BLaER1 (cell line): ENCODE measurements around the gene COX7B.
"Not testable (repeated sequence)": the region's sequence is repeated elsewhere in the genome, so short reads cannot be mapped to it uniquely, and the experiment has no call there.

Experiments used
- H3K27ac ChIP-seq: shearing (Covaris generic); formaldehyde crosslinking; 2 replicates; pipeline ENCODE4 v1.8.1; 2022
- H3K27me3 ChIP-seq: shearing (Covaris generic); formaldehyde crosslinking; 2 replicates; pipeline ENCODE4 v1.8.1; 2022
- H3K36me3 ChIP-seq: shearing (Covaris generic); formaldehyde crosslinking; 2 replicates; pipeline ENCODE4 v1.8.1; 2022
- H3K4me1 ChIP-seq: shearing (Covaris generic); formaldehyde crosslinking; 2 replicates; pipeline ENCODE4 v1.8.1; 2022
- H3K4me2 ChIP-seq: shearing (Covaris generic); formaldehyde crosslinking; 2 replicates; pipeline ENCODE4 v1.8.1; 2022
- H3K4me3 ChIP-seq: shearing (Covaris generic); formaldehyde crosslinking; 2 replicates; pipeline ENCODE4 v1.8.1; 2022
- H3K9ac ChIP-seq: shearing (Covaris generic); formaldehyde crosslinking; 2 replicates; pipeline ENCODE4 v1.8.1; 2022
- H3K9me3 ChIP-seq: shearing (Covaris generic); formaldehyde crosslinking; 2 replicates; pipeline ENCODE4 v1.8.1; 2022
- H4K20me1 ChIP-seq: shearing (Covaris generic); formaldehyde crosslinking; 2 replicates; pipeline ENCODE4 v1.8.1; 2022
- Cebpa-rat ChIP-seq: shearing (Covaris generic); IDR thresholded peaks from 2 replicates; pipeline ENCODE4 v1.8.1; 2022

The COX7B gene

DNA sequence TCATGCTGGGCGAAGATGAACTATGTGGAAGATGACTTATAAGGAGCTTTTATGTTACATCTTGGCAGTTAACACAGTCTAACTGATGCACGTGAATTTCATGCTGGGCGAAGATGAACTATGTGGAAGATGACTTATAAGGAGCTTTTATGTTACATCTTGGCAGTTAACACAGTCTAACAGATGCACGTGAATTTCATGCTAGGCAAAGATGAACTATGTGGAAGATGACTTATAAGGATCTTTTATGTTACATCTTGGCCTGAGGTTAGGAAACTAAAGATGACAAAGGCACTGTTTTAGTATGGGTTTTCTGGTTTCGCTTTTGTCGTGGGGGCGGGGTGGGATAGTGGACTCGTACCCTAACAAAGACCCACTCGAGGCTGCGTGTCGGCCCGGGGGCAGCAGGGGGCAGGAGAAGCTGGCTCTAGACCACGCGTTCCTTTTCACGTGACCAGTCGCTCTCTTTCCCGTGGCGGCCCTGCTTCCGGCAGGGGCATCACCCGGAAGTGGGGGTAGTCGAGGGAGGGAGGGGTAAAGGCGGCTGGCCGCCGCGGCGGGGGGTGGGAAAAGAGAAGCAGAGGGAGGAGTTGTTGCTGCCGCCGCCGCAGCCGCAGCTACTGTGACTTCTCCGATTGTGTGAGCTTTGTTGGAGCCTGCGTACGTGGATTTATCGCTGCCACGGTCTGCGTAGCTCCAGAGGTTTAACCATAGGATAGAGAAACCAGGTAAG lies 11.0 kb downstream of the COX7B start, which contains the start of gene ATP7A:
Gene ATP7A (plus strand): TSS at position 586 of the 733 bp plus-strand sequence. CDS start 60,949 bp downstream, outside the sequence.
- peak within 1 kb of the TSS; percentile 77 for H3K4me2 ChIP-seq
- peaks cover 7% of the 10 kb centered on the region; the same call in 1 of the 2 replicates for H3K36me3 ChIP-seq
- H3K27ac ChIP-seq, result peak within 1 kb of the TSS; percentile 76
- H3K4me1 ChIP-seq, result peaks cover 12% of the 10 kb centered on the region
- no peaks in the 10 kb centered on the region for H4K20me1 ChIP-seq
- peak within 1 kb of the TSS; percentile 80 for H3K9ac ChIP-seq
- H3K4me3 ChIP-seq, result peak within 1 kb of the TSS; percentile 68
- no peak for TF ChIP-seq Cebpa-rat
- peaks cover 48% of the 10 kb centered on the region; the same call in 1 of the 2 replicates for H3K27me3 ChIP-seq
- H3K9me3 ChIP-seq, result no peaks in the 10 kb centered on the region

DNA sequence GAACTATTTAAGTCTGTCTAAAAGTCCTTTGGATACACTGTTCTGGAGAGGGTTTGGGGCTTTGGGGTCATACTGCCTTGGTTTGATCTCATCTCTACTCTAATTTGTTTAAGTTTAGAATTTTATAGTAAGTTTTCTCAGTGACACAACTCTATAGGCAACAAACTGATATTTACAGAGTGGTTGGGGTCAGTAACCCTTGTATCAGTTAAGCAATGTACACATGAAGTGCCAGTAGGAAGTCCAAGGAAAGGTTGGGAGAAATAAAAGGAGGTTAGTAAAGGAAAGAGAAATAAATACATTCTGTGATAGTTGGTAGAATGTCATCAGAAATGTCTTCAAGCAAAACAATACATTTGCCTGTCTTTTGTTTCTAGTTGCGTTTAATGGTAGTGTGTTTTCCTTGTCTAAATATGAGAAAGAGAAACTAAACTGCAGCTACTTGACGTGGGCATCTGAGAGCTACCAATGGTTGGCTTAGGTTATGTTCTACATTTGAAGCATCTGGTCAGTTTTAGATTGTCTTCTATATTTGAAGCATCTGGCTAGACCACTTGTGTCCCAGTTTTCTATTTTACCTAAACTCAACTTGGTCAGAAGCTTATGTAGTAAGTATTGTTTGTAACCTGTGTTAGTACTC lies 18.1 kb downstream of the COX7B start:
- H3K4me2 ChIP-seq, result no peak overlapping the region
- no peak overlapping the region for H3K4me3 ChIP-seq
- H3K9me3 ChIP-seq, result peaks cover 7% of the 10 kb centered on the region; the same call in 1 of the 2 replicates
- H3K27ac ChIP-seq, result no peak overlapping the region
- peaks cover 9% of the 10 kb centered on the region for H3K4me1 ChIP-seq
- H3K27me3 ChIP-seq, result peaks cover 52% of the 10 kb centered on the region
- no peak overlapping the region for H3K9ac ChIP-seq
- peaks cover 6% of the 10 kb centered on the region; the same call in 1 of the 2 replicates for H4K20me1 ChIP-seq
- TF ChIP-seq Cebpa-rat, result no peak
- no peaks in the 10 kb centered on the region for H3K36me3 ChIP-seq

DNA sequence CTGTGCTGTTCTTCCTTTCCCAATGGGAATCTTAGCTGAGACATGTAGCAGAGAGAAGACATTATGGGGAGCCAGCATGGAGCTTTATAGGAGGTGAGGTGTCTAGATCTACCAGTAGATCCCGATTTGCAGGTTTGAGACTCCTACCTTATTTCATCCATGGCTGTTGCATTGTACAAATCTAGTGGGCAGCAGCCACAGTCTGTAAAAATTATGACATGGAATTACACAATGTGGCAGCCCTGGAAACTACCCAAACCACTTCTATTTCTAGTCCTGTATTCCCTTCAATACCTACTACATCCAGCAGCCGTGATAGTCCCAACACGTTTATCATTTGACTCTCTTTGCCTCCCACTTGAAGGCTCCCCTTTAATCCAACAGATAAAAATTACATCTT lies 19.3 kb downstream of the COX7B start:
- Histone ChIP-seq H3K4me3 (no peak overlapping the region), H3K9ac (no peak overlapping the region), H3K27me3 (peaks cover 43% of the 10 kb centered on the region), H3K4me1 (no peaks in the 10 kb centered on the region), H4K20me1 (peaks cover 6% of the 10 kb centered on the region; the same call in 1 of the 2 replicates), H3K4me2 (no peak overlapping the region), H3K9me3 (peaks cover 7% of the 10 kb centered on the region; the same call in 1 of the 2 replicates), H3K27ac (no peak overlapping the region), H3K36me3 (no peaks in the 10 kb centered on the region)
- TF ChIP-seq Cebpa-rat, result no peak

DNA sequence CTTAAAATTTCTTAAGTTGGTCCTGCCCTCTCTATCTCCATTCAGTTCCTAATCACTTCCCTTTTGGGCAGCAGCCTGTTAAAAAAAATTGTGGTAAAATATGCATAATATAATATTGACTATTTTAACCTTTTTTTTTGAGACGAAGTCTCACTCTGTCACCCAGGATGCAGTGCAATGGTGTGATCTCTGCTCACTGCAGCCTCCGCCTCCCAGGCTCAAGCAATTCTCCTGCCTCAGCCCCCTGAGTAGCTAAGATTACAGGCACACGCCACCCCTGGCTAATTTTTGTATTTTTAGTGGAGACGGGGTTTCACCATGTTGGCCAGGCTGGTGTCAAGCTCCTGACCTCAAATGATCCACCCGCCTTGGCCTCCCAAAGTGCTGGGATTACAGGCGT lies 20.1 kb downstream of the COX7B start:
- H3K9me3 ChIP-seq, H3K4me1 ChIP-seq, H3K4me3 ChIP-seq: not testable (repeated sequence)

DNA sequence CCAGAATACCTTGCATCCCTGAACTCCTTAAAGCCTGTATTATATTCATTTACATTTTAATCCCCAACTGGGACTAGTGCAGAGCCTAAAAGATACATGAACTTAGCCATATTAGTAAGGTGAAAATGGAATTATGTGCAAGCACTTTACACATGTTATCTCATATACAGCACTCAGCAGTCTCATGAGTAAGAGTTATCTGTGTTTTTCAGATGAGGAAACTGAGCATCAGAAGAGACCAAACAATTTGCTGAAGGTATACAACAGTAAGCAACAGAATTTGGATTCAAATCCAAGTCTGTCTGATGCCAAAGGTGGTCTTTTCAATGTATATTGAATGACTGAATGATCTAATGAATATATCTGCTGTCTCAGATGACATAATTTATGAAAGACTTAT lies 23.5 kb downstream of the COX7B start:
- Histone ChIP-seq H4K20me1 (peaks cover 9% of the 10 kb centered on the region), H3K4me1 (no peaks in the 10 kb centered on the region), H3K27me3 (peaks cover 32% of the 10 kb centered on the region), H3K9me3 (peaks cover 7% of the 10 kb centered on the region; the same call in 1 of the 2 replicates), H3K36me3 (no peaks in the 10 kb centered on the region), H3K4me2 (no peak overlapping the region), H3K27ac (no peak overlapping the region), H3K4me3 (no peak overlapping the region), H3K9ac (no peak overlapping the region)
- no peak for TF ChIP-seq Cebpa-rat

More for the DNA sequence above, 20.1 kb downstream of the COX7B start:
- not testable (repeated sequence) for H3K27ac ChIP-seq, H3K4me2 ChIP-seq, H4K20me1 ChIP-seq, H3K36me3 ChIP-seq, H3K9ac ChIP-seq
- peaks cover 38% of the 10 kb centered on the region for H3K27me3 ChIP-seq

DNA sequence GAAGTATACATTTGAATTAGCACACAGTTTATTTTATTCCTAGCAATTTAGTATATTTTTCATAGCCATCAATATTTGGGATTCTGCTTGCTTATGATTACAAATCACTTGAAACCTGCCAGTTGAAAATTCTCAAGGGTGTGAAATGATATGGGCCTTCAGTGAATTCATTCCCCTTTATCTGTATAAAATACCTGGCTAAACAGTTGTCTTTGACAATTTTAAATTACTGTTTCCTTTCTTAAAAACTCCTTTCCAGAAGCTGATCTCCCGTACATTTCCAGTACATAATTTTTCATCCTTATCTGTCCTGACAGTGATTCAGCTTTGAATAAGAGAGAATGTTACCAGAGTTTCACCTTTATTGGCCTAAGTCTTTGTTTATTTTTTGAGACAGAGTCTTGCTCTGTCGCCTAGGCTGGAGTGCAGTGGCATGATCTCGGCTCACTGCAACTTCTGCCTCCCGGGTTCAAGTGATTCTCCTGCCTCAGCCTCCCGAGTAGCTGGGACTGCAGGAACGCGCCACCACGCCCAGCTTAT lies 25.1 kb downstream of the COX7B start:
- Histone ChIP-seq H3K27me3 (peaks cover 22% of the 10 kb centered on the region), H3K9me3 (peaks cover 7% of the 10 kb centered on the region; the same call in 1 of the 2 replicates), H4K20me1 (peaks cover 4% of the 10 kb centered on the region), H3K4me1 (no peaks in the 10 kb centered on the region), H3K4me3 (no peak overlapping the region), H3K4me2 (no peak overlapping the region), H3K36me3 (no peaks in the 10 kb centered on the region), H3K27ac (no peak overlapping the region), H3K9ac (no peak overlapping the region)
- TF ChIP-seq Cebpa-rat, result no peak

DNA sequence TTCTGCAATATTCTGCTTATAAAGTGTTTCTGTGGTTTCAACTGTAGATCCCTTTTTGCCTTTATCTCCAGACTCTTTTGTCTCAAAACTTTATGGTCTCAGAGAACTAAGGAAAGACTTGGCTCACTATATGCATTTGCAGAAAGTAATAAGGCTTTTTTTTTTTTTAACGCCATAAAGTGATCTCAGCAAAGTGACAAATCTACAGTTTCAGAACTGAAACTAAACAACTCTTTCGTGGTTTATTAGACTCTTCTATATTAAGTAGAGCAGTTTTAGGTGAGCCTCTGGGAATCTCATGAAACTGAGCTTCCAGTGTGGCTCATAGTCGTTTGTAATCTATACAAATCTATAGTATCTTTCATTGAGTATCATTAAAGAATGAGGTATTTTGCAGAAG lies 26.5 kb downstream of the COX7B start:
- H3K4me1 ChIP-seq, result no peaks in the 10 kb centered on the region
- H3K4me2 ChIP-seq, result no peak overlapping the region
- no peaks in the 10 kb centered on the region for H3K36me3 ChIP-seq
- no peak overlapping the region for H3K27ac ChIP-seq
- H3K9me3 ChIP-seq, result peaks cover 10% of the 10 kb centered on the region
- peaks cover 31% of the 10 kb centered on the region for H3K27me3 ChIP-seq
- H3K9ac ChIP-seq, result no peak overlapping the region
- H3K4me3 ChIP-seq, result no peak overlapping the region
- TF ChIP-seq Cebpa-rat, result no peak
- H4K20me1 ChIP-seq, result peaks cover 4% of the 10 kb centered on the region

GRCh38 chrX:77930581-77930980 lies 31.3 kb downstream of the COX7B start:
- peaks cover 16% of the 10 kb centered on the region for H3K9me3 ChIP-seq

GRCh38 chrX:77935886-77936285 lies 36.6 kb downstream of the COX7B start:
- Histone ChIP-seq H3K36me3 (0 out of 2 replicates have a peak, but pooled peaks cover 6% of the 10 kb centered on the region), H3K27ac (no peak overlapping the region)

More at GRCh38 chrX:77930581-77930980, 31.3 kb downstream of the COX7B start:
- no peak overlapping the region for H3K9ac ChIP-seq
- H3K27me3 ChIP-seq, result peaks cover 26% of the 10 kb centered on the region
- H4K20me1 ChIP-seq, result peaks cover 11% of the 10 kb centered on the region
- no peak for TF ChIP-seq Cebpa-rat
- H3K4me3 ChIP-seq, result no peak overlapping the region
- H3K27ac ChIP-seq, result no peak overlapping the region
- H3K4me1 ChIP-seq, result no peaks in the 10 kb centered on the region
- H3K4me2 ChIP-seq, result no peak overlapping the region
- 0 out of 2 replicates have a peak, but pooled peaks cover 6% of the 10 kb centered on the region for H3K36me3 ChIP-seq

GRCh38 chrX:77936299-77936698 lies 37.0 kb downstream of the COX7B start:
- H3K4me1 ChIP-seq, result no peaks in the 10 kb centered on the region
- H3K4me2 ChIP-seq, result no peak overlapping the region
- peaks cover 16% of the 10 kb centered on the region; the same call in 1 of the 2 replicates for H3K27me3 ChIP-seq
- H3K4me3 ChIP-seq, result no peak overlapping the region
- peaks cover 8% of the 10 kb centered on the region; the same call in 1 of the 2 replicates for H3K9me3 ChIP-seq
- no peak for TF ChIP-seq Cebpa-rat
- no peak overlapping the region for H3K27ac ChIP-seq
- H4K20me1 ChIP-seq, result peaks cover 7% of the 10 kb centered on the region; the same call in 1 of the 2 replicates
- no peak overlapping the region for H3K9ac ChIP-seq
- 0 out of 2 replicates have a peak, but pooled peaks cover 6% of the 10 kb centered on the region for H3K36me3 ChIP-seq

More at GRCh38 chrX:77935886-77936285, 36.6 kb downstream of the COX7B start:
- TF ChIP-seq Cebpa-rat, result no peak
- no peak overlapping the region for H3K9ac ChIP-seq
- peaks cover 8% of the 10 kb centered on the region for H3K9me3 ChIP-seq
- H3K4me1 ChIP-seq, result no peaks in the 10 kb centered on the region
- H3K4me2 ChIP-seq, result no peak overlapping the region
- H3K27me3 ChIP-seq, result peaks cover 16% of the 10 kb centered on the region; the same call in 1 of the 2 replicates
- H3K4me3 ChIP-seq, result no peak overlapping the region
- peaks cover 7% of the 10 kb centered on the region; the same call in 1 of the 2 replicates for H4K20me1 ChIP-seq
